DOHH2 (cell line): ENCODE measurements around the gene PLA2G2A.
"Not testable (repeated sequence)": the region's sequence is repeated elsewhere in the genome, so short reads cannot be mapped to it uniquely, and the experiment has no call there.

ENCODE experiments used
- H3F3A ChIP-seq: fragments of 200-600 bp; sonication (generic), shearing (Covaris generic); 2 replicates; pipeline ENCODE4 v1.6.0; 2016; ENCODE audit warnings: antibody characterized with exemption, mild to moderate bottlenecking; ENCODE audit not compliant: control insufficient read depth, insufficient read depth
- H3K27ac ChIP-seq: fragments of 200-600 bp; sonication (generic); 2 replicates; pipeline ENCODE4 v1.5.1; 2014; ENCODE audit warnings: low read depth, mild to moderate bottlenecking, low read length, moderate library complexity
- H3K27me3 ChIP-seq: fragments of 200-600 bp; sonication (generic); 2 replicates; pipeline ENCODE4 v1.6.1; 2014; ENCODE audit warnings: mild to moderate bottlenecking, low read length, mixed read lengths; ENCODE audit not compliant: control insufficient read depth
- H3K36me3 ChIP-seq: fragments of 200-600 bp; sonication (generic); 2 replicates; pipeline ENCODE4 v1.6.1; 2014; ENCODE audit warnings: mild to moderate bottlenecking, low read length, moderate library complexity, mixed read lengths; ENCODE audit not compliant: control insufficient read depth
- H3K4me1 ChIP-seq: fragments of 200-600 bp; sonication (generic); 2 replicates; pipeline ENCODE4 v1.6.1; 2014; ENCODE audit warnings: mild to moderate bottlenecking, low read length, mixed read lengths; ENCODE audit not compliant: control insufficient read depth
- H3K4me2 ChIP-seq: fragments of 200-600 bp; sonication (generic); 2 replicates; pipeline ENCODE4 v1.6.0; 2014; ENCODE audit warnings: mild to moderate bottlenecking, low read length, moderate library complexity
- H3K4me3 ChIP-seq: fragments of 200-600 bp; sonication (generic); 2 replicates; pipeline ENCODE4 v1.5.1; 2014; ENCODE audit warnings: mild to moderate bottlenecking, low read length, mixed read lengths
- H3K79me2 ChIP-seq: fragments of 200-600 bp; sonication (generic); 2 replicates; pipeline ENCODE4 v1.6.1; 2014; ENCODE audit warnings: mild to moderate bottlenecking, low read length, mixed read lengths; ENCODE audit not compliant: control insufficient read depth
- H3K9me2 ChIP-seq: fragments of 200-600 bp; sonication (generic); replicated peaks from 2 replicates; pipeline ENCODE4 v1.6.1; 2014; ENCODE audit warnings: mild to moderate bottlenecking, low read length, mixed read lengths; ENCODE audit not compliant: control insufficient read depth
- H3K9me3 ChIP-seq: fragments of 200-600 bp; sonication (generic); 2 replicates; pipeline ENCODE4 v1.6.1; 2014; ENCODE audit warnings: antibody characterized with exemption, low read length, mixed read lengths; ENCODE audit not compliant: control insufficient read depth, insufficient read depth
- H4K20me1 ChIP-seq: fragments of 200-600 bp; sonication (generic); 2 replicates; pipeline ENCODE4 v1.6.0; 2014; ENCODE audit warnings: low read depth, mild to moderate bottlenecking, antibody characterized with exemption, low read length, moderate library complexity; ENCODE audit not compliant: control insufficient read depth, insufficient read depth
- CTCF ChIP-seq: fragments of 200-600 bp; sonication (generic); IDR thresholded peaks from one replicate; pipeline ENCODE4 v1.5.1; 2014; ENCODE audit warnings: antibody characterized with exemption, mild to moderate bottlenecking, low read depth, low read length; ENCODE audit not compliant: poor library complexity, severe bottlenecking
- EZH2phosphoT487 ChIP-seq: fragments of 200-600 bp; sonication (generic); IDR thresholded peaks from 2 replicates; pipeline ENCODE4 v1.6.1; 2017; ENCODE audit warnings: borderline replicate concordance, mild to moderate bottlenecking, antibody characterized with exemption, low read length, moderate library complexity, mixed read lengths

Gene PLA2G2A

GRCh38 chr1:19988267-19989006, 9.0 kb upstream of the PLA2G2A start:
- Histone ChIP-seq H4K20me1 (no peaks in the 10 kb centered on the region), H3K4me3 (no peak overlapping the region), H3K9me2 (no peaks in the 10 kb centered on the region), H3K27me3 (peaks cover 18% of the 10 kb centered on the region), H3K36me3 (no peaks in the 10 kb centered on the region), H3K4me1 (no peaks in the 10 kb centered on the region), H3K4me2 (no peak overlapping the region), H3K79me2 (no peaks in the 10 kb centered on the region), H3K9me3 (no peaks in the 10 kb centered on the region), H3F3A (no peaks in the 10 kb centered on the region), H3K27ac (no peak overlapping the region)
- no peak for TF ChIP-seq CTCF
- no peak for TF ChIP-seq EZH2phosphoT487

GRCh38 chr1:19987719-19988118, 8.3 kb upstream of the PLA2G2A start:
- Histone ChIP-seq H3K36me3 (no peaks in the 10 kb centered on the region), H4K20me1 (no peaks in the 10 kb centered on the region), H3K27ac (no peak overlapping the region), H3K4me3 (no peak overlapping the region), H3K4me1 (no peaks in the 10 kb centered on the region), H3K9me2 (no peaks in the 10 kb centered on the region), H3K9me3 (no peaks in the 10 kb centered on the region), H3K79me2 (no peaks in the 10 kb centered on the region), H3K4me2 (no peak overlapping the region), H3K27me3 (peaks cover 18% of the 10 kb centered on the region), H3F3A (no peaks in the 10 kb centered on the region)
- no peak for TF ChIP-seq EZH2phosphoT487
- TF ChIP-seq CTCF: no peak

- H3K9me3 ChIP-seq, H3K4me2 ChIP-seq, H3K9me2 ChIP-seq, H3K4me1 ChIP-seq, H4K20me1 ChIP-seq, H3K4me3 ChIP-seq, H3K36me3 ChIP-seq, H3K27ac ChIP-seq, H3K79me2 ChIP-seq, H3F3A ChIP-seq: not testable (repeated sequence)
- H3K27me3 ChIP-seq: peaks cover 15% of the 10 kb centered on the region
Measured at GRCh38 chr1:19984409-19985016, 5.1 kb upstream of the PLA2G2A start.
